Measurements from ENCODE around the gene KRTAP10-6. TPM values are rescaled to one million over a fixed set of nuclear protein-coding genes. Genes with fewer than 3 reads are reported as not detected.
"Not testable (repeated sequence)": the region's sequence is repeated elsewhere in the genome, so short reads cannot be mapped to it uniquely, and the experiment has no call there.

KRTAP10-6 gene, protein sequence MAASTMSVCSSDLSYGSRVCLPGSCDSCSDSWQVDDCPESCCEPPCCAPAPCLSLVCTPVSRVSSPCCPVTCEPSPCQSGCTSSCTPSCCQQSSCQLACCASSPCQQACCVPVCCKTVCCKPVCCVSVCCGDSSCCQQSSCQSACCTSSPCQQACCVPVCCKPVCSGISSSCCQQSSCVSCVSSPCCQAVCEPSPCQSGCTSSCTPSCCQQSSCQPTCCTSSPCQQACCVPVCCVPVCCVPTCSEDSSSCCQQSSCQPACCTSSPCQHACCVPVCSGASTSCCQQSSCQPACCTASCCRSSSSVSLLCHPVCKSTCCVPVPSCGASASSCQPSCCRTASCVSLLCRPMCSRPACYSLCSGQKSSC
- total RNA-seq (not detected), polyA plus RNA-seq (not detected)
- long read RNA-seq, donor 1: 0 reads
- long read RNA-seq, donor 2: 0 reads

DNA sequence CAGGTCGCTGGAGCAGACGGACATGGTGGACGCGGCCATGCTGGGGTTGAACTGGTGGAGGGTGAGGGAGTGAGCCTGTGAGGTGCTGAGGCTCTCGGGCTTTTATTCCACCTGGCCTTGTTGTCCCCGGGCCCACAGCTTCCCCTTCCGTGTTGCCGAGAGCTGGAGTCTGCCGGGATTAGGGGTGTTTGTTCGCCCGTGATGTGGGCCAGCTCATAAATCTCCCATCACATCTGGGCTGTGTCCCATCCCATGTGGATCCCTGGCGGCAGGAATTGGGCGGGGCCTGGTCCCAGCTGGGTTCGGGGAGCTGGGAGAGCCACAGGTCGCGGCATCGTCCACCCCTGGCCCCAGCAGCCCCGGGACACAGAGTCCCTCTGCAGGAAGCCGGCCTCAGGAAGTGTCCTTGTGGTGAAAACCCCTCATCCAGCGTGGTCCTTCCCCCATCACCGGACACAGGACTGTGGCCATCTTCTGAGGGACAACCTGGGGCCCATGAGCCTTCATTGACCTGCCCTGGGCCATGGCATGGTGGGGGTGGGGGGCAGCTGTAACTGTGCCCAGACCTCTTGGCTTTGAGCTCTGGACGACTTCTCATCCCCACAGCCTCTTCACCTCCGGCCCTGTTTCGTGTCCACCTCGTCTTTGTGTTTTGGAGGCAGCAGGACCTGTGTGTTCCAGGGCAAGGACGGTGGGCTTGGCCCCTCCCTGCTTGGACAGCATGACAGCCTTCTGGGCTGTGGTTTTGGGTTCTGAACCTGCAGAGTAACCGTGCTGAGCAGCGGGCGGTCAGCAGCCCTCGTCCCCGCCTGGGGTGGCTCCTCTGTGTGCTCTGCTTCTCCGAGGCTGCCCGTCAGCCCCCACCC is at the start of gene KRTAP10-6:
Gene KRTAP10-6 (minus strand): TSS at position 60 of the 866 bp plus-strand sequence. CDS start 21 bp downstream, at position 39.
- no peak within 1 kb of the TSS for H3K27ac ChIP-seq
- H3K9me3 ChIP-seq: no peaks in the 10 kb centered on the region
- 57 to 70% (median 61%) methylated on average over 18 to 33 of the region's 33 CpGs for WGBS, 5 donors
- no peak for DNase-seq
- TF ChIP-seq POLR2A (IDR thresholded peaks at IDR 0.05) (no peak), POLR2AphosphoS5 (IDR thresholded peaks at IDR 0.05) (no peak)
- TF ChIP-seq, protein P1, sequence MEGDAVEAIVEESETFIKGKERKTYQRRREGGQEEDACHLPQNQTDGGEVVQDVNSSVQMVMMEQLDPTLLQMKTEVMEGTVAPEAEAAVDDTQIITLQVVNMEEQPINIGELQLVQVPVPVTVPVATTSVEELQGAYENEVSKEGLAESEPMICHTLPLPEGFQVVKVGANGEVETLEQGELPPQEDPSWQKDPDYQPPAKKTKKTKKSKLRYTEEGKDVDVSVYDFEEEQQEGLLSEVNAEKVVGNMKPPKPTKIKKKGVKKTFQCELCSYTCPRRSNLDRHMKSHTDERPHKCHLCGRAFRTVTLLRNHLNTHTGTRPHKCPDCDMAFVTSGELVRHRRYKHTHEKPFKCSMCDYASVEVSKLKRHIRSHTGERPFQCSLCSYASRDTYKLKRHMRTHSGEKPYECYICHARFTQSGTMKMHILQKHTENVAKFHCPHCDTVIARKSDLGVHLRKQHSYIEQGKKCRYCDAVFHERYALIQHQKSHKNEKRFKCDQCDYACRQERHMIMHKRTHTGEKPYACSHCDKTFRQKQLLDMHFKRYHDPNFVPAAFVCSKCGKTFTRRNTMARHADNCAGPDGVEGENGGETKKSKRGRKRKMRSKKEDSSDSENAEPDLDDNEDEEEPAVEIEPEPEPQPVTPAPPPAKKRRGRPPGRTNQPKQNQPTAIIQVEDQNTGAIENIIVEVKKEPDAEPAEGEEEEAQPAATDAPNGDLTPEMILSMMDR (IDR thresholded peaks at IDR 0.05 in 8 of 11, conservative IDR thresholded peaks at IDR 0.05 in 3 of 11): no peak
- H3K27me3 ChIP-seq (replicated peaks in 1 of 7): peaks cover 0 to 39% (median 12%) of the 10 kb centered on the region in 7 donors
- no peaks in the 10 kb centered on the region for H3K36me3 ChIP-seq
- intact Hi-C loops (cut with DNase I; ENCODE audit: low total_unique reads): no loop called here
- no peaks in the 10 kb centered on the region for H3K4me1 ChIP-seq
- no peak within 1 kb of the TSS for H3K4me3 ChIP-seq

DNA sequence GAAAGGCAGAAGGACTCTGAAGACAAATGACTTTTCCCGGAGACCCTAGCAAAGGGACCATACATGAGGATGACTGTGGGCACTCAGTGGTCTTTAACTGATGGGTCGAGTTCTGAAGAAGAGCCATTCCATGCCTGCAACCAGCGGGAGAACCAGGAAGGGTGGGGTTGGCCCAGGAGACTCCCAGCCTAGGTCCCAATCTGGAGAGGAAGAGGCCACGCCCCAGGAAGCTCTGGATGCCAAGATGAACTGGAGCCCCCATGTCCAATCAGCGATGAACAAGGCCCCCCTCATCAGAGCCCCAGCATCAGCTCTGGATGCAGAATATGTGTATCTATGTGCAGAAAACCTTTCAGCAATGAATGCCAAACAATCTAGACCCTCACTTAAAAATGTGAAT is 48.5 kb upstream of the KRTAP10-6 start:
- Histone ChIP-seq H3K9me3 (peaks cover 0 to 48% (median 43%) of the 10 kb centered on the region in 8 donors), H3K4me1 (no peaks in the 10 kb centered on the region), H3K27ac (no peak overlapping the region), H3K4me3 (no peak overlapping the region), H3K27me3 (replicated peaks in 1 of 7) (peaks cover 0 to 41% (median 4%) of the 10 kb centered on the region in 7 donors), H3K36me3 (no peaks in the 10 kb centered on the region)
- 73 to 94% (median 84%) methylated on average over 5 of the region's 5 CpGs for WGBS, 5 donors
- DNase-seq: no peak
- intact Hi-C loops (cut with DNase I; ENCODE audit: low total_unique reads): no loop called here
- TF ChIP-seq, protein P1 (IDR thresholded peaks at IDR 0.05 in 8 of 11, conservative IDR thresholded peaks at IDR 0.05 in 3 of 11): no peak
- no peak for TF ChIP-seq POLR2A (IDR thresholded peaks at IDR 0.05)

DNA sequence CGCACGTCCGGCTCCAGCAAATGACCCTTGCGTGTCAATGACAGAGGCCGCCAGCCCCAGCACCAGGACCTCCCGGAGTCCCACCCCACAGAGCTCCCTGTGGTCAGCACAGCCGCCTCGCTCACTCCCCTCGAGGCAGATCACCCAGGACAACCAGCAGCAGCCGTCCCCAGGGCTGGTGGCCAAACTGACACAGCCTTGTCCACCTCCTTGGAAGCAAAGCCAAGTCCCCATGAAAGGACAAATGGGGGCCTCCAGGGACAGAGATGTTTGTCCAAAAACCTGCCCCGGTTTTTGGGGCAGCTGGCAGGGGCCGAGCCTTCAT is 47.0 kb upstream of the KRTAP10-6 start:
- intact Hi-C loops (cut with DNase I; ENCODE audit: low total_unique reads): no loop called here
- 80 to 91% (median 89%) methylated on average over 12 of the region's 12 CpGs for WGBS, 5 donors

DNA sequence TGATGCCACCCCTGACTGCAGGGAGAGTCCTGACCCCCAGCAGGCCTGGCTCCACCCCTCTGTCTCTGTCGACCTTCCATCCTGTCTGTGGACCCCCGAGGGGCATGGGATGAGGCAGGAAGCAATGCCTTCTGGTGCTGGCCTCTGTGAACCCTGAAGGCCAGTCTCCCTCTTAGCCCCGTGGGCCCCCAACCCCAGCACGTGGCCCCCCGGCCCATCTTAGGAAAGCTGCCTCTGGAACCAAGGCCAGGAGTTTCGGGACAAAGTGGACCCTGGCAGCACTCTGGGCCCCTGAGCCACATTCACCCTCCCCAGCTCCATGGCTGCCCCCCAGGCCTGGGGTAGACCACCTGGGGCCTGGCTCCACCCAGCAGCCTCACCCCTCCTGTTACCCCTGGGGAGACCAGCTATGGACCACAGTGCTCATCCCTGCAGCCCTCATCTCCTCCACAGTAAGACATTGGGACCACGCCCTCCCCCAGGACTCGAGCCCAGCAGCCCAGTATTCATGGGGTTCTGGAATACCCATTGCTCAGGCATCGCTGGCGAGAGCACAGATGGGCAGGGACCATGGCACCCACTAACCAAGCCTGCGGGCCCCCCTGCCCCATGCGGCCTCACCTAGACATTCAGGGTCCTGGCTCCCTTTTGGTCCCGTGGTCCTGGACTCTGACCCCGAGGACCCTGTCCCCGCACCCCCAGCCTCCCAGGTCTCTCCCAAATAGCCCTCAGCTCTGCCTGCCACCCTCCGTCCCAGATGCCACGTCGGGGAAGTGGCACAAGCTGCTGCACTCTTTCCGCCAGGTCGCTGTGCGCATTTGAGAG is 46.4 kb upstream of the KRTAP10-6 start:
- H3K27ac ChIP-seq; H3K36me3 ChIP-seq; DNase-seq; H3K4me3 ChIP-seq; intact Hi-C loops (cut with DNase I; ENCODE audit: low total_unique reads); H3K4me1 ChIP-seq: not testable (repeated sequence)
- Histone ChIP-seq H3K9me3 (peaks cover 0 to 30% (median 23%) of the 10 kb centered on the region in 8 donors), H3K27me3 (replicated peaks in 1 of 7) (peaks cover 0 to 46% (median 4%) of the 10 kb centered on the region in 7 donors)
- 71 to 82% (median 79%) methylated on average over 14 to 21 of the region's 21 CpGs for WGBS, 5 donors

More for the DNA sequence above, 47.0 kb upstream of the KRTAP10-6 start:
- Histone ChIP-seq H3K27ac (no peak overlapping the region), H3K4me1 (no peaks in the 10 kb centered on the region), H3K36me3 (no peaks in the 10 kb centered on the region), H3K4me3 (no peak overlapping the region), H3K9me3 (peaks cover 0 to 34% (median 29%) of the 10 kb centered on the region in 8 donors), H3K27me3 (replicated peaks in 1 of 7) (peaks cover 0 to 46% (median 4%) of the 10 kb centered on the region in 7 donors)
- no peak for DNase-seq
- TF ChIP-seq, protein P1 (IDR thresholded peaks at IDR 0.05 in 8 of 11, conservative IDR thresholded peaks at IDR 0.05 in 3 of 11): no peak

DNA sequence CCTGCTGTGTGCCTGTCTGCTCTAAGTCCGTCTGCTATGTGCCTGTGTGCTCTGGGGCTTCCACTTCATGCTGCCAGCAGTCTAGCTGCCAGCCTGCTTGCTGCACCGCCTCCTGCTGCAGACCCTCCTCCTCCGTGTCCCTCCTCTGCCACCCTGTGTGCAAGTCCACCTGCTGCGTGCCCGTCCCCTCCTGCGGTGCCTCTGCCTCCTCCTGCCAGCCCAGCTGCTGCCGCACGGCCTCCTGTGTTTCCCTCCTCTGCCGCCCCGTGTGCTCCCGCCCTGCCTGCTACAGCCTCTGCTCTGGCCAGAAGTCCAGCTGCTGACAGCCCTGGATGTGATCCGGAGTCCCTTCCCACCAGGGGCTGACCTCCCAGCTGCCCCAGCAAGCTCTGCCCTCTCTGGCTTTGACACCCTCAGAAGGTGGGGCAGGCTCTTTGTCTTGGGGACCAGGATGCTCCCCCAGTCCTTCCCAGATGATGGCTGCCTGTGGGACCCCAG is 45.6 kb upstream of the KRTAP10-6 start:
- DNase-seq; intact Hi-C loops (cut with DNase I; ENCODE audit: low total_unique reads); H3K36me3 ChIP-seq; H3K27ac ChIP-seq; H3K4me3 ChIP-seq; H3K4me1 ChIP-seq: not testable (repeated sequence)
- peaks cover 0 to 46% (median 4%) of the 10 kb centered on the region in 7 donors for H3K27me3 ChIP-seq (replicated peaks in 1 of 7)
- peaks cover under 1 to 30% (median 18%) of the 10 kb centered on the region in 8 donors for H3K9me3 ChIP-seq
- WGBS, 5 donors: 72 to 89% (median 77%) methylated on average over 9 to 12 of the region's 12 CpGs
